GM12873 (cell line): ENCODE data around the gene RFX7.
A peak's percentile ranks its signal among the peaks of the same experiment; 100 is the strongest.

Source experiments
- TF ChIP-seq, protein P1 (sequence below): IDR thresholded peaks from 2 replicates; pipeline ENCODE4 v1.5.1; 2012; ENCODE audit warnings: low read depth, mild to moderate bottlenecking, moderate library complexity, low read length, control low read depth; ENCODE audit not compliant: insufficient read depth; ENCODE audit errors: missing control alignments

RFX7 gene

DNA sequence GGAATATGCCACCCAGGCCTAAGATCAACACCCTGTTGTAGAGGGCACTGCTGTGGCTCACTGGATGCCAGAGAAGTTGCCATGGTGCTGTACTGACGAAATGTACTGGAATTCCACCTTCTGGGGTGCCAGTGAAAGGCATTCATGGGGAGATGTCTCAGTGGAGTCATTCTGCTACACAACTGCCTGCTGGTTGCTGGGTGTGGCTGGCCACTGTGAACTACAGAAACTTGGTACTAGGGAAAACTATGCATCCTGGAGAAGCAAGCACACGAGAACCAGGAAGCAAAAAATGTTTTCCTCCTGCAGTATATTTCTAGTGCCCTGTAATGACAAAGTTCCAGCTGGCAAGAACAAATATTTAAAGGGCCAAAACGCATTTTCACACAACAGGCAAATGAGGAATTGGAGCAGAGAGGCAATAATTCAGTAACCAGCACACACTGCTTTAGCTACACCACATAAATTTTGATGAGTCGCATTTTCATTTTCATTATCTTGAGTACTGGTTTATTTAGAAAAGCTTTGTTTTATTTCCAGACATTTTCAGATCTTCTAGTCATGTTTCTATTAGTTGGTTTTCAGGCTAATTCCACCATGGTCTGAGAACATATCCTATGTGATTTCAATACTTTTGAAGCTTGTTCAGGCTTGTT, 18.3 kb upstream of the RFX7 start:
- TF ChIP-seq, protein P1, sequence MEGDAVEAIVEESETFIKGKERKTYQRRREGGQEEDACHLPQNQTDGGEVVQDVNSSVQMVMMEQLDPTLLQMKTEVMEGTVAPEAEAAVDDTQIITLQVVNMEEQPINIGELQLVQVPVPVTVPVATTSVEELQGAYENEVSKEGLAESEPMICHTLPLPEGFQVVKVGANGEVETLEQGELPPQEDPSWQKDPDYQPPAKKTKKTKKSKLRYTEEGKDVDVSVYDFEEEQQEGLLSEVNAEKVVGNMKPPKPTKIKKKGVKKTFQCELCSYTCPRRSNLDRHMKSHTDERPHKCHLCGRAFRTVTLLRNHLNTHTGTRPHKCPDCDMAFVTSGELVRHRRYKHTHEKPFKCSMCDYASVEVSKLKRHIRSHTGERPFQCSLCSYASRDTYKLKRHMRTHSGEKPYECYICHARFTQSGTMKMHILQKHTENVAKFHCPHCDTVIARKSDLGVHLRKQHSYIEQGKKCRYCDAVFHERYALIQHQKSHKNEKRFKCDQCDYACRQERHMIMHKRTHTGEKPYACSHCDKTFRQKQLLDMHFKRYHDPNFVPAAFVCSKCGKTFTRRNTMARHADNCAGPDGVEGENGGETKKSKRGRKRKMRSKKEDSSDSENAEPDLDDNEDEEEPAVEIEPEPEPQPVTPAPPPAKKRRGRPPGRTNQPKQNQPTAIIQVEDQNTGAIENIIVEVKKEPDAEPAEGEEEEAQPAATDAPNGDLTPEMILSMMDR: no peak

DNA sequence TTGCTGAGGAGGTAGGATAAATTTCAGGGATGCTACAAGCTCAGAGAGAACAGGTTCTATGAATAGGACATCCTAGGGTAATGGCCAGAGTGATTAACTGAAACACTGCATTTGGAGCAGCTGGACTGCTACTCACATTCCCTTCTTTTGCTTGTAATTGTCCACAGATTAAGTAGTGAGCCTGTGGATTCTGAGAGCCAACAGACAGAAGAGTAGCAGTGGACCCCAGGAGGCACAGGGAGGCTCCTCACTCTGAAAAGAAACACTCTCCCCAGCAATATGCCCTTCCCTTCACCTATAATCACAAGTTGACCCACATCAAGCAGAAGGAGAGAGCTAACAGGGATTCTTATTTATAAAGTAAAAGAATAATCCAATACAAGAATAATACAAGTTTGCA, 10.6 kb upstream of the RFX7 start:
- TF ChIP-seq, protein P1: no peak

DNA sequence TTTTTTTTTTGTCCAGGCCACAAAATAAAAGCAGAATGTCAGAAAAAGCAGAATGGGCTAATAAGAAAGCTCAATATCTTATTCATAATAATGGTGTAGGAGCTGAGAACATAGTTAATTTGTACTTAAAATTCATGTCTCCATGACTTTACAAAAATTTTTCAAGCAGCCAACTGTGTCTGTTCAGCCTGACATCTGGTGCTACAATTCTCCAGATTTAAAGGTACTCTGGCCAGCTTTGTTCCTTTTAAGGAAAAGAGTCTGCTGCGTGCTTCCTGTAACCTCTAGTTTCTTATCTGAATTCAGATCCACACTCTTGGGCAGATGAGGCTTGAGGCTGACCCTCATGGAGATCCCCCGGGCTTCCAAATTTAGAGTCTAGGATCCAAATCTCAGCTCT, 8.7 kb upstream of the RFX7 start:
- TF ChIP-seq, protein P1: no peak

DNA sequence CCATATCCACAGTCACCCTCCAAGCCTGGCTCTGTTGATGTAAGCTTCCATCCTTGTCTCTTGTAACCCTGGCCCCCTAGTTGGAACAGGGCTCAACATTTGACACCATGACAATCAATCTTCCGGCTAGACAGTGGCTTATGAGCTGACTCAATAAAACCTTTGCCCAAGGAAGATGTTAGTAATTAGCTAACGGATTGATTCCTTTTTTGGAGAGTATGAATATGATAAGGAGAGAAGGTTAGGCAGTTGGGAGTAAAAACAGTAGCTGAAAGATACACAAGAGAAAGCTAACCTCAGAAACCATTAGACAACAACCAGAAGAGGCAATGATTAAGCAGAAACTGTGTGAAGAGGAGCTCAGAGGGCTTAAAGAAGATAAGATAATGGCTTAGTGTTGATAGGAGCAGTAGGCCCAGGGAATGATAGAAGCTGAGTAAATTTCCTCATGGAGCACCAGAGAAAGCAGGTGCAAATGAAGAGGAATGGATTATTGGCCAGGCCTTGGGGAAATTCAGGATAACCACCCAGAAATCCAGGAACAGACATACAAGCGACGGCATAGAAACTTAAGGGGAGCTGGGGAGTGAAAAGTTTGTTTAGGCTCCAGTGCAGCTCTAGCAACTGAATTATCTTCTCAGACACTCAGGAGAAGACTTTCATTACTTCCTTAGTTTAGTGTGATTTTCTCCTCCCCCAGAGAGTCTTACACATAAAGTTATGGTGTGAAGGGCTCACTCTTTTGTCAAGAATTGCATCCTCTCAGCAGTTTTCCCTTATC, 7.8 kb upstream of the RFX7 start:
- TF ChIP-seq, protein P1: no peak

DNA sequence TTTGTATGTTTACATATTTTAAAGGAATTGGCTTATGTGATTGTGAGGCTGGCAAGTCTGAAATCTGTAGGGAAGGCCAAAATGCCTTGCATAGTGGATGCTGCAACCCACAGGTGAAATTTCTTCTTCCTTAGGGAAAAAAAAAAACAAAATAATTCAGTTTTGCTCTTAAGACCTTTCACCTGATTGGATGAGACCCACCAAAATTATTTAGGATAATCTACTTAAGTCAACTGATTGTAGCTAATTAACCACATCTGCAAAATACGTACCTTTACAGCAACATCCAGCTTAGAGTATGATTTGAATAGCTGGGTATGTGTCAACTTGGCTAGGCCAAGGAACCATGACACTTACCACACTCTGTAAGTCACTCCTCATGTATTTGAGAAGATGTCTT, 6.9 kb upstream of the RFX7 start:
- TF ChIP-seq, protein P1: no peak

DNA sequence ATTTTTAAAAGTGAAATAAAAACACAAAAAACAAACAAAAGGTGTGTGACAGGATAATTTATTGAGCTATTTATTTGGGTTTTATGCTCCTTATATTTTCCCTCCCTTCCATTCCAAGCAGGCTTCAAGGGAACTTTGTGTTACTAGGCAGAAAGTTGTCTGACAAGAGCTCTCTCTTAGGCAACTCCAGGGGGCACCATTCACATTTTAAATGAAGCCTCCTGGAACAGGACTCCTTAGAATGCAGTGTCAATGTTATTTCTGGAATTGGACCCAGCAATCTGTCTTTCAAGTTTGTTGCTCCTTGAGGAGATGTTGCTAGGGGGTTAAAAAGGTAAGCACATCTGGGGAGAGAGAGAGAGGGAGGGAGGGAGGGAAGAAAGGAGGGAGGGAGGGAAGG, 5.4 kb upstream of the RFX7 start:
- TF ChIP-seq, protein P1: peak; percentile 49

DNA sequence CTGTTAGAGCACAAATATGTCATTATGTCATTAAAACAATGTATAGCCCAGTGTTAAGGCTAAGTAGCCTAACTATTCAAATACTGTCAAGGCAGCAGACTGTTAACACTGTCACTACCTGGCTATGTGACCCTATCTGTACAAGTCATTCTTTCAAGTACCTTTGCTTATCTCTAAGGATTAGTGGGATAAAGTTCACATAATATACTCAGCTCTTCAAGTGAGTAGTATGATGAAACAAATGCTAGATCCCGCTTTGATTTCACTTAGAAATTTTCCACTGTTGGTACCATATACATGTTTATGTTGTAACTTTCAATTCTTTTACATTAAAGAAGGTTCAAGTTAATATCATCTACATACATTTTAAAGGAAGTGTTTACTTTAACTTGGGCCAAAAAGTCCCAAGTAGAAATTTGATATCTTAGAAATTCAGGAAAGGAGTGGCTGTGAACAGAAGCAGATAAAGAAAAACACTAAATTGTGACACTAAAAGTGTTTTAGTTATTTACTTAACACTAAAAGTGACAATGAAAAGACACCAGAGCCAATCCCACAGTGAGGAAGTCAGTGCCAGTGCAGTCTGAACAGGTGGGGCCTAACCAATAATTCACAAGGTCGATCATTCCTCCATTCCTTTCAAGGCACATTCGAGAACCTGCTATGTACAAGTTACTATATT, 4.8 kb upstream of the RFX7 start:
- TF ChIP-seq, protein P1: no peak
